Eye (tissue), 1 donor: ENCODE measurements around the gene ZNF669.
A peak's percentile ranks its signal among the peaks of the same experiment; 100 is the strongest.

Source experiments
- DNase-seq: peaks from one replicate; pipeline ENCODE4 v3.0.0-alpha.2; 2015

The ZNF669 gene

GRCh38 chr1:247110627-247111258 lies 6.6 kb upstream of the ZNF669 start:
- peak; percentile 74 for DNase-seq

DNA sequence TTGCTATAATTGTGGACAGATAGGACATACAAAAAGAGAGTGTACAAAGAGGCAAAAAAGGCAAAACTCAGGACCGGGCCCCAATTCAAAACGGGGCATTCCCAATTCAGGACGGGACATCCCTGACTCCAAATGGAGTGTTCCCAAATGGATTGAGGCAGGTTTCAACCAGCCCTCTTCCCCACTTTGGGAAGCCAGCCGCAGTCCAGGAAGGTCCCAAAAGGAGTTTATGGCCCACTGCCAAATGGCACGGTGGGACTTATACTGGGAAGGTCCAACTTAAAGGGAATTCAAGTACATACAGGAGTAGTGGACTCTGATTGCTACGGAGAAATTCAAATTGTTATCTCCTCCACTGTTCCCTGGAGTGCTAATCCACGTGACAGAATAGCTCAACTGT lies 3.5 kb upstream of the ZNF669 start:
- DNase-seq, result no peak

DNA sequence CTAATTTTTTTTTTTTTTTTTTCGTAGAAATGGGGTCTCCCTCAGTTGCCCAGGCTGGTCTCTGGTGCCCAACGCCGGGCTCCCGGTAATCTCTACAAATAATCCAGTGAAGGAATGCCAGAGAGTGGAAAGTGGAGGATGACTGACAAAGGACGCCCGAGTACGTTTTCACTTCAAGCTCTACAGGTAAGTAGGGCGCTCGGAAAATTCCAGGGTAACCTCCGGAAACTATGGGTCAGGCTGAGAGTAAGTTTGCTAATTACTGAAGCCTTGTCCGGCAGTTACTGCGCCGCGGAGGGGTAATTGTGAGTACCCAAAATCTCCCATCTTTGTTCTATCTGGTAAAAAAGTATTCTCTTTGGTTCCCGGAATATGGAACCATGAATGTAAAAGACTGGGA lies 1.8 kb upstream of the ZNF669 start:
- DNase-seq, result no peak

DNA sequence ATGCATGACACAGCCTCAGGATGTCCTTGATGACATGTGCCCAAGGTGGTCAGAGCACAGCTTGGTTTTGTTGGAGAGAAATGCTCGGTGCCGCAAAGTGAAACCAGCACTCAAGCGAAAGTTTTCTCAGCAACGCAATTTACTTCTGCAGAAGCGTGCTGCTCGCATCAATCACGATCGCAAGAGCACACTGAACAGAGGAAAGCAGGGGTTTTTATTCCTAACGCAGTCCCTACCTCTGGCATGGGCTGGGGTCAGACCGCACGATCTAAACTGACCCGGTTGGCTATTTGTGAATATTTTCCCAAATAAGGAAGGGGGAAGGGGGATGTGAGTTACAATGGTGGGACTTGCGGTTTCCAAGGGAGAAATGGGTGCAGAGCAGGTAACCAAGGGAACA lies 809 bp upstream of the ZNF669 start:
- DNase-seq, result no peak

GRCh38 chr1:247102381-247102780 lies 1.8 kb downstream of the ZNF669 start:
- no peak for DNase-seq

DNA sequence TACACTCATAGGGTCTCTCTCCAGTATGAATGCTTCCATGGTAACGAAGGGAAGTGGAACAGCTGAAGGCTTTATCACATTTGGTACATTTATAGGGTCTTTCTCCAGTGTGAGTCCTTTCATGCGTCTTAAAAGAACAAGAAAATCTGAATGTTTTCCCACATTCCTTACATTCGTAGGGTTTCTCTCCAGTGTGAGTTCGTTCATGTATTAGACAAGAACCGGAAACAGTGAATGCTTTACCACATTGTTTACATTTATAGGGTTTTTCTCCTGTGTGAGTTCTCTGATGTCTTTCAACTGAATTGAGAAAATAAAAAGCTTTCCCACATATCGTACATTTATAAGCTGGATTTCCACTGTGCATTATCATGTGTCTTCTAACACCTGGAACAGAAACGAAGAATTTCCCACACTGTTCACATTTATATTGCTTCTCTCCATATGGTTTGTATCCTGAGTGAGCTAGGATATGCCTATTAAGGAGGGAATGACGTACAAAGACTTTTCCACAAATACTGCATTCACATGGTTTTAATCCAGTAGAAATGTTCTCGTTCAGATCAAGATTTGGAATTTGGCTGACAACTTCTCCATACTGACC lies 3.4 kb downstream of the ZNF669 start:
- no peak for DNase-seq

- no peak for DNase-seq
These were observed 7.2 kb downstream of the ZNF669 start for GRCh38 chr1:247096958-247097357.

DNA sequence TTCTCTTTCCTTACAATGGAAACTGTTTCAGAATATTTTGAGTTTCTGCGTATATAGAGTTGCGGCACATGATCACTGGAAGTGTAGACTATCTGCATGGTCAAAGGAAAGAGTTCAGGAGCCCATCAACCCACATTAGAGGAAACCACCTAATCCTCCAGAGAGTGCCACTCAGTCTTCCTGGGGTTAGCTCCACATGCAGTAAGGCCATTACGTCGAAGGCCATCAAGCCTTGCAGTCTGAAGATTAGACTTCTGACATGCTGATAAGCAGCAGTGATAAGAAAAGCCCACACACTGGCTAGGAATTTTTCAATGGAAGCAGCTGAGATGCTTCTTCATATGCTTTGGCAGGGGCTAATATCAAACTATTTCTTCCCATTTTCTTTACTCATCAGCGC lies 7.6 kb downstream of the ZNF669 start:
- DNase-seq, result no peak

DNA sequence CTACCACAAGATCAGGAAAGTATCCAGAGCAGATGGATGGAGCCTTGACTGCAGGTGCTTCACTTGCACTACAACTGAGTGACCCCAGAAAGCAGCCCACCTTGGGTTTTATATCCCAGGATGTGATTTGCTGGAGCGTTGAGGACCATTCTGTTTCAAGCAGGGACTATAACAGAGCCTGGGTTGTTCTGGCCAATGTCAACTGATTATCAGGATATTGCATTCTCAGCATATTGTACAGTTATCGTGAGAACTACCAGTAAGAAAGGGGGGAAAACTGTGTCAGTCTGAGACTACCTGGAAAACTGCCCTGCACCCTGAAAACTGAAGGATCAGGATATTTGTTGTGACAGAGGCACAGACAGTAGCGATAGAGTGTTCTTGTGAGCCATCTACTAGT lies 8.0 kb downstream of the ZNF669 start:
- no peak for DNase-seq

DNA sequence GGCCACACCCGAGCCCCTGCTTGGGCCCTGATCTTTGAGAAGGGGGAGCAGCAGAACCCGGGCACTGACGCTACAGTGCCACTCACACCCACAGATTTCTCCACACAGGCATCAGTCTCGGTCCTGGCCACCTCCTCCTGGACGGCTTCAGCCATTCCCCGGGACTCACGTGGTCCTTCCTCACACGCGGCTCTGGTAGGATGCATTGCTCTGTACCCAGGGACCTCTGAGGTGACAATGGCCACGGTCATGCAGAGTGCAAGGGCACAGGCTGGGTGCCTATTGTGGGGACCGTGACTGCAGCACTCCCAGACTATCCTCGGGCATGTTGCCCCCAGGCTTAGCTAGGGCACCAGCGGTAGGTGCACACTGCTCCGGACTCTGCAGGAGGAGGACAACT lies 13.7 kb downstream of the ZNF669 start:
- no peak for DNase-seq

DNA sequence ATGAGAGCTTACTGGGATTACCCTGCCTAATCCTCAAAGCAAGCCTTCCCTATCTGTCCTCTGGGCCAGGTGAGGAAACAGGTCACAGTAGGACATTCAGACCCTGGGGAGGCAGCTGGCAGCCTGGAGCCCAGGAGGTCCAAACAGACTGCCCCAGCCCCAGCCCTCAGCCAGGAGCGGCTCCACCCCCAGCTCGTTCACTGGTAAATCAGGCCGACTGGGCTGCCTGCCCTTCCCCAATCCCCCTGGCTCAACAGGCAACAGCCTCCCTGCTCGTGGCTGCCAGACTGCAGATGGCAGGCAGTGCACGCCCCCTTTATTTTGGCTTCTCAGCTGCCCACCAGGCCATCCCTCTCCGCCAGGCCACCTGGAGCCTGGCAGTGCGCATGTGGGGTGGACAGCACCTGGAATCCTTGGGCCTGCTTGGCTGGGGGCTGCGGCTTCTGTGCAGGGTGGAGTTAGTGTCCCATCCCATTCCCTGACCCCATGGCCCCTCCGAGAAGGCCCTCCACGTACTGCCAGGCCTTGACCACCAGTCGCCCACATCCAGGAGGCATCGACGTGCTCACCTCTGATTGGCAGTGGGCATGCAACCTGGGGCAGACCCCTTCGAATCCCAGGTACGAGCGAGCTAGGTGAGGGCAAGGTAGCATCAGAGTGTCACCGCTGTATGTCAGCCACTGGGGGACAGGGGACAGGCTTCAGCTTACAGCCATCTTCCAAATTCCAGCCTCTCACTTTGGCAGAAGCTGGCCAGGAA lies 14.4 kb downstream of the ZNF669 start:
- DNase-seq, result no peak

- no peak for DNase-seq
These were observed 15.2 kb downstream of the ZNF669 start for GRCh38 chr1:247088967-247089366.

DNA sequence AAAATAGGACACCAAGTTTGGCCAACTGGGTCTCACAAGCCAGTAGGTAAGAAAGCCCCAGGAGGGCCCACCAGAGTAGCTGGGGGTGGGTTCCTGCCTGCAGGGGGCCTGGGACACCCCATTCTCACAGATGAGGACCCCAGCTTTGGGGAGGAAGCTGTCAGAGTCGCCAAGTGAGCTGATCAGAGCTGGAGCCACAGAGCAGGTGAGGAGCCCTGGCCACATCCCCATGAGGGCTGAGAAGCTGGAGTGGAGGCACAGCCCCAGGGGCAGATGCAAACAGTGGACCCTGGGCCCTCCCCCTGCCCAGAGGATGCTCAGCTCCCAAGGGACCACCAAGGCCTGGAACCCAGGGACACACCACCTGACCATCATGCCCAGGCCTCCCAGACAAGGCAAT lies 16.9 kb downstream of the ZNF669 start:
- DNase-seq, result no peak

- DNase-seq, result no peak
These were observed 18.8 kb downstream of the ZNF669 start for GRCh38 chr1:247085310-247085709.

DNA sequence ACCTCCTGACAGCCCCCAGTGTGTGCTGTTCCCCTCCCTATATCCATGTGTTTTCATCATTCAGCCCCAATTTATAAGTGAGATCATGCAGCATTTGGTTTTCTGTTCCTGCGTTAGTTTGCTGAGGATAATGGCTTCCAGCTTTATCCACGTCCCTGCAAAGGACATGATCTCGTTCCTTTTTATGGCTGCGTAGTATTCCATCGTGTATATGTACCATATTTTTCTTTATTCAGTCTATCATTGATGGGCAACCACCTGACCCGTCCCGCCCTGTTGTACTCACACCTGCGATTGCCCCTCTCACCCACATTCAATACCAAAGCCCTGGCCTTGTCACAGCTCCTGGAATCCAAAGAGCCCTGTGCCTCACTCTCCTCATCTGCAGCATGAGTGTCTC lies 19.4 kb downstream of the ZNF669 start:
- DNase-seq, result no peak

DNA sequence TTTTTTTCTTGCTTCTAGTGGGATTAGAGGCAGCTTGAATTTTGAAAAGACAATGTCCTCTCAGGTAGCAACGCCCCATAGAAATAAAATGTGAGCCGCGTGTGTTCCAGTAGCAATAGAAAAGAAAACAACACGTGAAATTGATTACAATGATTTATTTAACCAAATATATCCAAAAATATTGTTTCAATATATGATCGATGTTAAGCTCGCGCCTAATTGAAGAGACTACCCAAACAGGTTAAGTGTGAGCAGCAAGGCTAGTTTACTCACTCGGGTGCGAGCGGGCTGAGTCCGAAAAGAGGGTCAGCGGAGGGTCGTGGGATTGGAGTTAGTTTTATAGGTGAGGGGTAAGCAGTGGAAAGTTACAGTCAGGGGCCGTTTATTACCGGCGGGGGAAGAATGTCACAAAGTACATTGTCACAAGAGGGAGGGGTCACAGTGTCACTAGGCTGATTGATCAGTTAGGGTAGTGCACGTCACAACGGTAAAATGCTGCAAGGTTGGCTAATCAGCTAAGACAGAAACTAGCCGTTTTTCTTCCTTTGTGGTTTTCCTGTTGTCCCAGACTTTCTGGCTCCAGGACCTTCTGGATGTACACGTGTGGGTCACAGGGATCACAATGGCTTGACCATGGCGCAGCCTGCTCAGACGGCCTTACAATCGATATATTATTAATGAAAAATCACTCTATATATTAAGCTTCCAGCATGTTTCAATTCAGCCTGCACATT lies 24.8 kb downstream of the ZNF669 start:
- no peak for DNase-seq

DNA sequence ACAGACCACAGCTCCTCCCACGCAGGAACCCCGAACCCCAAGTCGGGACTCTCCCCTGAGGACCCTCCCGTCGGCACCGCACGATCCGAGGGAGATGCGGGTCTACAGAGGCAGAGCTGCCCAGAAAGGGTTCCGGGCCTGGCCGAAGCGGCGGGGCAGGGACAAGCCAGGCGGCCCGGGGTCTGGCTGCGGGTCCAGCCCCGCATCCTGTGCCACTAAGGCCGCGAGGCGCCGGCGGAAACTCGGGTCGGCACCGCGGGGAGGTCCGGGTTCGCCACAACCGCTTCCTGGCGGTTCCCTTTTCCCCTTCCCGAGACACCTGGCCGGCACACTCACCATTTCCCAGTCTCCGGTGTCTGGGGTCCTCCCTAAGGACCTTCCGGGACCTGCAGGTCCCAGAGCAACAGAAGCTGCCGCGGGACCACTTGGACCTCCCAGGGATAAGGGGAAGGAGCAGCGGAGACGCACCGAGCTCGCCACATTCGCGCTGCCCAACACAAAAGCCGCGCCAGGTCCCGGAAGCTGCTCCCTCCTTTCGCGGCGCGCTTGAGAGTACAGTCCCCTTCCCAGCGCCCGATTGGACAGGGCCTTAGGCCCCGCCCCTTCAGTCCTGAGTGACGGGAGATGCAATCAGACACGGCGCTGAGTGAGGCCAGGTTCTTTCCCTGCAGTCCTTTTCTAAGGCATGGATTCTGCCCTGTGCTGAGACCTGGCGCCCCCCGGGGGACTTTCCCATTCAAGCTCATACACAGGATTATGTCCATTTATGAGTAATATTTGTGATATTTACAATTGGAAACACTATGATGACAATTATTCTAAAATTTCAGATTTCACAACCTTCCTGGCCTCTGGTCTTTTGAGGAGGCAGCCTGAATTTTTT lies 25.7 kb downstream of the ZNF669 start, which contains the start of gene ZNF670:
TSS of gene ZNF670 (minus strand) at position 554 of the 883 bp plus-strand sequence. CDS start at position 339, 215 bp downstream.
- DNase-seq, result peak; percentile 98

GRCh38 chr1:247077876-247078257 lies 26.3 kb downstream of the ZNF669 start:
- DNase-seq, result no peak

GRCh38 chr1:247077213-247077612 lies 26.9 kb downstream of the ZNF669 start:
- no peak for DNase-seq

DNA sequence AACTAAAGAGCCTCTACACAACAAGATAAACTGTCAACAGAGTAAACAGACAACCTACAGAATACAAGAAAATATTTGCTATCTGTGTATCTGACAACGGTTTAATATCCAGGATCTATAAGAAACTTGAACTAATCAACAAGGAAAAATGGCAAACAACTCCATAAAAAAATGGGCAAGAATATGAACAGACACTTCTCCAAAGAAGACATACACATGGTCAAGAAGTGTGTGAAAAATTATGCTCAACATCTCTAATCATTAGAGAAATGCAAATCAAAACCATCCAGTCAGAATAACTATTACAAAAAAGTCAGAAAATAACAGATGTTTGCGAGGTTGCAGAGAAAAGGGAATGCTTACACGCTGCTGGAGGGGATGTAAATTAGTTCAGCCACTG lies 33.5 kb downstream of the ZNF669 start:
- no peak for DNase-seq

DNA sequence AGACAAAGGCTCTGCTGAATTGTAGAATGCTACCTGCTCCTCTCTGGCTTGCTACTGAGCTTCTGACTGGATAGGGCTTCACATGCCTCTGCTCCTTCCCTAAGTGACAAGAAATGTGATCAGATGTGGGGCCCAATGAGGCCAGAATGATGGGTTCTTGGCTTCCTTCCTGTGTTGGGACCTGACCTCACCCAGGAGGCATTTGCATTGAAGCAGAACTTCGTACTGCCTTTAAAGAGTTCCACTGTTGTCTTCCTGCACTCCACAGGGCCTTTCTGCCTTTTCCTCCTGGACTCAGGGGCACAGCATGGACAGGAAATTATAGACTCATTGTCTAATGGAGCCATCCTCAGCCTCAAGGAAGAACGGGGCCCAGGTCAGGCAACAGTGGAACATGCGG lies 39.9 kb downstream of the ZNF669 start:
- no peak for DNase-seq

DNA sequence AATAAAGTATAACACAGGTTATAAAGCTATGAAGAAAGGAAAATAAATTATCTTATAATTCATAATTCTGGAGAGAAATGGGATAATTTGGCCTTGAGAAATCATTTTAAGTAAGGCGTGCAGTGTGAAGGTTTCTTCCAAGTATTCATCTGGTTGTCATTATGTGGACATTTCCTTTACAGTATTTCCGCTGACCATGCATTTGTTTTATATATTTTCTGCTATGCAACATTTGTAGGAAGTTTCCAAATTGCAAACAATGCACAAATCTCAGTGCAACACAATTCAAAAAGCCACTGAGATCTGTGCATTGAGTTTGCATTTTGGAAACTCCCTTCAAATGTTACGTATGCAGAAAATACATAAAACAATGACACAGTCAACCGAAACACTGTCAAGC lies 43.4 kb downstream of the ZNF669 start:
- no peak for DNase-seq

DNA sequence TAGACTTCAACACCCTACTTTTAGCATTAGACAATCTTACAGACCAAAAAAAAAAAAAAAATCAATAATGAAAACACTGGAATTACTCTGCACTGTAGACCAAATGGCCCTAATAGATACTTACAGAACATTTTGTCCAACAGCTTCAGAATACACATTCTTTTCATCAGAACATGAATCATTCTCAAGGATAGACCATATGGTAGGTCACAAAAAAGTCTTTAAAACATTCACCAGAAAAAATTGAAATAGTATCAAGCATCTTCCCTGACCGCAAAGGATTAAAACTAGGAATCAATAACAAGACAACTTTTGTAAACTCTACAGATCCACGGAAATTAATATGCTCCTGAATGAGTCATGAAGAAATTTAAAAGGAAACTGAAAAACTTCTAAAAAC lies 48.1 kb downstream of the ZNF669 start:
- DNase-seq, result no peak
